Measurements from ENCODE around the gene PLEKHA7.
A peak's percentile ranks its signal among the peaks of the same experiment; 100 is the strongest.
"Not testable (repeated sequence)": the region's sequence is repeated elsewhere in the genome, so short reads cannot be mapped to it uniquely, and the experiment has no call there.

The PLEKHA7 gene

DNA sequence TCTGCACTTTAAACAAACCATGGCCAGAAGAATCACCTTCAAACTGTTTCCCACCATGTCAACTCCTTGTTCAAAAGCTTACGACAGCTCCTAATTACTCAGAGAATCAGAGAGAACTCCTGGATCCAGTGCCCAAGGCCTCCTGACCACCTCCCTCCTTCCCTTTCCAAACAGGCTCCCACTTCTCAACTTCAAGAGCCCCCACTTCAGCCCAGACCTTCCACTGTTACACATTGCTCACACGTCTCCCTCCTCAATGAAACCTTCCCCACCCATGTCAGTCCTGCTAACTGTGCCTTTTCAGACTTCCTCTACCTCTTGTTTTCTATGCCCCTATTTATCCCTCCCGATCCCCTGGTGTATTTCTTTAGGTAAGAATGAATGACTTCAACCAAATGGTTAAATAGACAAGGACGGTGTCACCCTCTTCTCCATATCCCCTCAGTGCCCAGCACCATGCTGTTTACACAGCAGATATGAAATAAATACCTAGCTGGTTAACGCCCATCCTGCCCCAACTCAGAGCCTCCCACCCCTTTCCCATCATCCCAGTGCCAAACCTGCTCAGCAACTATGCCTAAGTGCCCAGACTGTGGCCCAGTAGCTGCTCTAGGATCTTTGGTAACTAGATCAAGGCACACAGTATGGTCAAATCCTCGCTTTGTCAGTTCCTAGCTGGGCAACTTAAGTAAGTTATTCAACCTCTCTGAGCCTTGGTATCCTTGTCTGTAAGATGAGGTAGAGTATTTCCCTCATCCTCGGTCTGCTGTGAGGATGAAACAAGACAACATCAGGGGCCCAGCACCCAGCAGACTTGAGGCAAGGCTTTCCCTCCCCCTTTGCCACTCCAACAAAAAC is 36.8 kb downstream of the PLEKHA7 start:
- DNase-seq = no peak

DNA sequence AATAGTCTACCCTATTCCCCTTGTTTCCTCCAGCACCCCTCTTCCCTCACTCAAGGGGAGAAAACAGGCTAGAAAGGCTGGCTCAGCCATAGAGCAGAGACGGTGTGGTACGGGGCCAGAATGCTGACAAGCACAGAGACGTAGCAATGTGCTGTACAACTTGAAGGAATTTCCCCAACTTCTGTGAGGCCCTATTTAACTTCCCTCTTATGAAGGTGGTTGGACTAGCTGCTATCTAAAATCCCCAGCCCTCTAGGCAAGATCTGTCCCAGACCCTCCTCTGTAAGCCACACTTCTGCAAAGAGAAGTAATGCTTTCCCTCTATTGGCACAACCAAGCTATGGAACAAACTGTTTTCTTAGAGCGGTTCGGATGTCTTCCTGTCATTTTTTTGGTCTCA is 37.8 kb downstream of the PLEKHA7 start:
- no peak for DNase-seq

DNA sequence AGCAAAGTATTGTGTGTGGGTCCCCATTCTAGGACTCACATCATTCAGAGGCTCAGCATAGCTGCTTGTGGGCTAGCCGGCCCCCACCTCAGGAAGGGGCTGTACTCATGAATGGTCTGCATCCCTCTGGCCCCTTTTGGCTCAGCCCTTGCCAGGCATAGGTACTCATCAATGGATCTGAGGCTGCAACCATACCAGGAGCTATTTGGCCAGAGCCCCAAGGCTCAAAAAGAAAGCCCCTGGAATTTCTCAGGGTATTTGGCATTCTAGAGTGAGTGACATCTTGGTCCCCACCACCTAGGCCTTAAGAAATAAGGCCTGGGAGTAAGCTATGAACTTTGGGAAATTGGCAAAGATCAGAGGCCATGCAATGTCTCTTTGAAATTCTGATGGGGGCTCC is 38.3 kb downstream of the PLEKHA7 start:
- DNase-seq = no peak

DNA sequence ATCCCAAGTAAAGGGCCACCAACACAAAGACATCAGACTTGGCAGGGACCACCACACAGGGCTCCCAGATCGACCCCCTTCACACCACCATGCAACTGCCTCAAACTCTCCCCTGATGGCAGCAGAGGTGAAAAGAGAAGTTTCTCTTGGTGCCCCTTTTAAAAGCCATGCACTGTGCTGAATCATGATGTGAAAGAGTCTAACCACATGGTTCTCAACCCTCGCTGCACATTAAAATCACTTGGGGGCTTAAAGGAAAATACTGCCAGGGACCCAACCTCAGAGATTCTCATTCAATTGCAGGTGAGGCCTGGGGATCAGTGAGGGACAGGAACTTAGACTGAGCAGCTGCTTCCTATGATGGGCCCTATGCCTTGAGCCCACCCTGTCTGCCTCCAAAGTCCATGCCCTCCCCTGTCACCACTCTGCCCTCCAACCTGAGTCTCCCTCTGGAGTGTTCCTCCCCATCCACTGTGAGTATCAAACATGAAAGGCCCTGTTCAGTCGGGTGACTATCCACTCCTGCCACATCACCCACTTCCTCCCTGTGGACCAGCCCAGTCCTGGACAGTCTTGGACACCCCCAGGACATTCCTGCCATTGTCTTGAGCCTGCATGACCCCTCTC is 40.8 kb downstream of the PLEKHA7 start:
- DNase-seq = no peak

DNA sequence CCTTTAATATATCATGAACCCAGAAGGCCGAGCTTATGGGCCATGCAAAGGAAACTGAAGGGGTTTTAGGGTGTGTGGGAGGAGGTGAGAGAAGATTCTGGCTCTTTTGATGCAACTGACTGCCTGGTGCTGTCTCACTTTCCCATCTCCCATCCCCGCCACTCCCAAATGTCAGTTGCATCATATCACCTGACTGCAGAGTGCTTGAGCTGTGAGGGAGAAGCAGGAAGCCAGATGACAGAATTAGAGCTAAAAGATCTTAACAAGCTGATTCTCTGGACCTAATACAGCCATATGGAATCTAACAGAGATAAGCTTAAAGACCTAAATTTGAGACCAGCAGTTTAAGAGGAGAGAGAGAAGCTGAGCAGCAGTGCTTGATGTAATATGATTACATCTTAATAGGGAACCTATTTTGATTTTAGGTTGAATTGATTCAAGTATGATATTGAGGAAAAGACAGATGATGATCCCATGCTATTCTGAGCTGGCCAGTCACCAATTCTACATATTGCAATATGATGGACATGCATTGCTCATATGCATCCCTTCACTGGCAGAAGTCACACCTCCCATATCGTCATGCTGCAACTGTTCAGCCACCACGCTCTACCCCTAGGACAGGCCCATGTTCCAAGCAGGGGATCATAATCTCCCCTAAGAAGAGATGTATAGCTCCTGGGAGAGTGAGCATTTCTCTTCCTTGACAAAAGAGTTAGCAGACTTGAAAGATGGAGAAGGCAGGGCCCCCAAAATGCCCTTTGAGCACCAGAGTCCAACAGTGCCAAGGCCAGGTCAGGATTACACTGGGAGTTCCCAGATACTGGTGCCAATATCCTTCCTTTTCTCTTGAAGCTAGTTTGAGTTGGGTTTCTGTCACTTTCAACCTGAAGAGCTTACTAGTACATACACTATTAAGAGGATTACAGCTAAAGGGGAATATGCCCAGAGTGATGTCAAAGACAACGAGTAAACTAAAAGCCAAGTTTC is 44.9 kb downstream of the PLEKHA7 start:
- no peak for DNase-seq

DNA sequence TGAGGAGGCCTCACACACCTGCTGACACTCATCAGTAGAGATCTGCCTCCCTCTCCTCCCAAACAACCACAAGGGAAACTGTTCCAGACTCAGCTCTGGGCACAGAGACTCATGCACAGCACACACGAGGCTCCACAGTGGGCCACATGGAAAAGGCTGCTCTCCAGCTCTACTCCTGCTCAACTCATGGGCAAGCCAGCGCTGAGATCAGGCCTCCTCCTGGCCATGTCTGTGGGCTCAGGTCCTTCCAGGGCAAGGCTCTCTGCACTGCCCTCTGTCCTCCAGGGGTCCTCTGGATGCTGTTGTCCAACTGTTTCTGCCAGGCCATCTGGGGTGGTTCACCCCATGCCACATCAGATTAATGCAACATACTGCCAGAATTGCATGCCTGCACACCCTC is 46.0 kb downstream of the PLEKHA7 start:
- DNase-seq = no peak

DNA sequence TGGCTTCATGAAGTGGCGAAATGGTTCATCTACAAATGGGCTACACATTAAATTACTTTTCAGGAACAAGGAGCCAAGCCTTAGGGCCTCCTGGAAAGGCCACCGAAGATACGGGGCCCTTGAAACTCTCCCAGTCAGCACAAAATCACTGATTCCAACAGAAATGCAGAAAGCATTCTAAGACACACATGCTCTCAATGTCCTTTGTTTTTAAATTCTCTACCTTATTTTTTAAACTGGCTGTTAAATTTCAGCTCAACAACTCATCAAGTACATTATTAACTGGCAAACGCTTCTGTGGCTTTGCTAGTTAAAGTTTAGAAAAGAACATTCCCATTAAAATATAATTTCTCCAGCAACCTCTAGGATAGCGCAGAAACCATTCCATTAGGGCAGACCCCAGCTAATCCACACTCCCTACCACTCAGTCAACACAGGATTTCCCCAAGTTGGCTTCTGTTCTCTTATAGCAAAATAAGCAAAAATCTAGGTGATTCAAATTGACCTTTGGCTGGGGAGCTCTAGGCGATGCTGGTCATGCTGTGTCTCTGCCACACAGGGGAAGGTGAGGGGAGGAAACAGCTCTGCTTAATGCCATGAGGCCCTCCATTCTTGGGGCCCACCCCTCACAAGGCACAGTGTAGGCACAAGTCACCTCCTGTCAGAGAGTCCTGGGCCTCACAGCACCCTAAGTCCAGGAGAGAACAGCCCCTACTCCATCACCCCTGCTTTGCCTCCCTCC is 47.1 kb downstream of the PLEKHA7 start:
- no peak for DNase-seq

DNA sequence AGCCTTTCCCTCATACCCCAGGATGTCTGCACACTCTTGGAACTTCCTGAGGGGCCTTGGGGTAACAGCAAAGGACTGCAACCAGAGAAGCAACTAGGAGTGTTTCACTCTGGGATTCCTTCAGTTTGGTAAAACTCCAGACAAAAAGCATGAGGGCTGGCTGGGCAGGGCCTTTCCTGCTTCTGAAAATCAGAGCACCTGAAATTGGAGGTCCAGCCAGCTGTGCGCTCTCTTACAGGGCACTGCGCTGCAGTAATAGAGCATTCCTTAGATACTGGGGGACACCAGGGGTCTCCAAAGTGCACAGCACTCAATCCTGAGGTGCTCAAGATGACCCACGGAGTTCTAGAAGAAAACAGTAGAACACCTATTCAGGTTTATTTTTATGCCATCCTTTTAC is 49.7 kb downstream of the PLEKHA7 start:
- DNase-seq = no peak

DNA sequence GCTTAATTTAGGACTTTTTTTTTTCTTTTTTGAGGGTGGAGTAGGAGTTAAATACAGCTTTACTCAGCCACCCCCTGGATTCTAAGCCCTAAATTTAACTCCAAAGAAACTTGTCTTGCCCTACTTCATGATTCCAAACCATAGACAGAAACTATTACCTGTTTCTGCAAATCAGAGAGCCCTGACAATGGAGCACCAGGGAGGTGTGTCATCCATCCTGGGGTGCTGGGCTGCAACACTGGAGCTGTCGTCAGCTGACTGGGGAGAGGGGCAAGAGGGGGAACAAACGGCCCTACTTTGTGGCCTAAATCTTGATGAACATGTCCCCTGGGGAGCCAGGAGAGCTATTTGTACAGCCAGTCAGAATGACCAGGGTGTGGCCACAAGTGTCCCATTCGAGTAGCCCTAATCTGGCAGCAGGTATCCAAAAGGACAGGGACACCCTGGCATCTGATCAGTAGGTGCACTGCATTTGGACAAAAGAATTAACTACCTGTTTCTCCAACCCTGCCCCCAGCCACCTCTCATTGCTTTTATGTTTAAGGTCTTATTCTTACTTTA is 50.8 kb downstream of the PLEKHA7 start:
- no peak for DNase-seq

DNA sequence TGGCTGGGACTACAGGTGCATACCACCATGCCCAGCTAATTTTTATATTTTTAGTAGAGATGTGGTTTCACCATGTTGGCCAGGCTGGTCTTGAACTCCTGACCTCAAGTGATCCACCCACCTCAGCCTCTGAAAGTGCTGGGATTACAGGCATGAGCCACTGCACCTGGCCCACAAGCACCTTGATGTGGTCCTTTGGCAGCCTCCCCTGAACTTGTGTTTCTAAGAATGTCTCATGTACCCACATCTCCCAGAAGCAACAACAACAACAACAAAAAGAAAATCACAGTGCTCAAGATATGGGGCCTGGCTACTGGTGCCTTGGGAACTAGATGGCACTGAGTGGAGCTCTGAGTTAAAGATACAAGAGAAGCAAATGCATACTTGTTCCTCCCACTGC is 51.6 kb downstream of the PLEKHA7 start:
- DNase-seq = not testable (repeated sequence)

DNA sequence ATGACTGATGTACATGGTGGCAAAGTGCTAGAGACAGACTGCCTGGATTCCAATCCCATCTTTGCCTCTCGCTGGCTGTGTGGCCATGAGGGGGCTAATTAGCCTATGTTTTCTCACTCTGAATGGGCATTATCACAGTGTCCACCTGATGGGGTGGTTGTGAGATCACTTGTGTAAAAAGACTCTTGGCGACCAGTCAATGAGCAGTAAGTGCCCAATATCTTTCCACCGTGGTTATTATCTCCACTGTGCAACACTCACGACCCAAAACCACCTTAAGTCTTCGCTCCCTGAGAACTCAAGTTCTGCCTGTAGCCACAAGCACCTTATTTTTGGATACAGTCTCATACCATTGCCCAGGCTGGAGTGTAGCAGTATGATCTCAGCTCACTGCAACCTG is 52.1 kb downstream of the PLEKHA7 start:
- no peak for DNase-seq

DNA sequence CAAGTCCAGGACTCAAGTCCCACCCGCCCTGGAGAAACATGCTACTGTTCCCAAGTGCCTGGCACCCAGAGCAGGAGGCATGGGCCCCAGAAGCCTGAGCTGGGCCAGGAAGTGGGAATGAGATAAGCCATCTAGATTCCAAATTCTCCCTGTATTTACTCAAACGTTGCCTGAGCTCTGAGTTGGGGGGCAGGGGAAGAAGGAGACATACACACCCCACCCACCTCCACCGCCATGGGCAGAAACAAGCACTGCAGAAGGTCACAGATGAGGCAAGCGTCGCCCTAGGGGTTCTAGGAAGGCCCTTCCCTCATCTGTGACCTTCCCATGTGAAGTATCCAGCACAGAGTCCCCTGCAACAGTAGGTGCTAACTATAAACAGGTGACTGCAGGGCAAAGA is 54.0 kb downstream of the PLEKHA7 start:
- DNase-seq = no peak

DNA sequence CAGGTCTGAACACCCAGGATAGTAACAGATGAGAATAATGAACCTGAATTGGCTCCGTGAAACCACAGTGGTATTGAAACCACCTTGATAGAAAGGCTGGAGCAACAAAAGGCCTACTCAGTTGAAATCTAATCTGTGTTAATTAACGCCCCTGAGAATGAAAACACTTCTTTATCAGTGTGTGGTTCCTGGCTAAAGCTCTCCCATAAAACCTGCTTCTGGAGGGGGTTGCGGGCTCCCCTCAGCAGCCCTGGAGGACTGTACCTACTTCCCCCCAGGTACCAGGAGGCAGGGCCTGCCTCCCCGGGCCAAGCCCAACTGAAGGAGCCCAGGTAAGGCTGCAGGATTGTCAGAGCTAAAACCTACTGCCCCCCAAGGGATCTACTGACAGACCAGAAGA is 54.6 kb downstream of the PLEKHA7 start:
- no peak for DNase-seq

DNA sequence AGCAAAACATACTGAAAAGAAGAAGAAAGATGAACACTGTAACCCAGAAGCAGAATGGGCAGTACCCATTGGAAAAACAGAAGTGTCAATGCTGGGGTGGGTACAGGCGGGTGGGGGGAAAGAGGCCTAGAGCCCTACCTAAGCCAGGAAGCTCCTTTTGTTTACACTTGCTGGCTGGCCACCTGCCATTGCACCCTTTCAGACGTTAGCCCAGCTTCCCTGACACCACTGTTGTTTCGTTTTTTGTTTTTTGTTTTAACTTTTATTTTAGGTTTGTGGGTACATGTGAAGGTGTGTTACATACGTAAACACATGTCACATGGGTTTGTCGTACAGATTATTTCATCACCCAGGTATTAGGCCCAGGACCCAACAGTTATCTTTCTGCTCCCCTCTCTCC is 55.4 kb downstream of the PLEKHA7 start:
- DNase-seq = no peak

DNA sequence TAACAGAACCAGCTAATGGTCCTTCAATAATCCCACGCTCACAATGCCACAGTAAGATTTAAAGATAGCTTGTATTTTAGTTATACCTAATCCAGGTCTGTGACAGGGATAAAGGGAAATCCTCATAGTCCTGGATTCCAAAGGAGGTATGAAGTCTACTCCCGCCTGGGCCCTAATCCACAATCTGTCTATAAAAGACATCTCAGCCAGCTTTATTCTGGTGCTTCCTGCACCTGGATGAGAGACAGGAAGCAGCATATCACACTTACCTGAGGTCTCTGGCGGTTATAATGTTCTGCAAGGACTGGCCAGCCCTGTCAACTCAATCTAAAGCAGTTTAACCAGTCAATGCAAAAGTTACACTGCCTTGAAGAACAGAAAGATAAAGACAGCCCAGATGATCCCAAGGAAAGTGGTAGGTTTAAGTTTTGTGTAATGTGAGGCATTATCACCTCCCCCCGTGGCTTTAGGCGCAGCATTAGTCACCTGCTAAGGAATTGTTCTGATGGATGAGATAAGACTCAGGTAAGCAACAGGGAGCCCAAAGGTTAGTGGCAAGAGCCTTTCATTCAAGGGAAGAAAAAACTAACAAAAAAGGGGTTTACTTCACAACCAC is 57.6 kb downstream of the PLEKHA7 start:
- no peak for DNase-seq

DNA sequence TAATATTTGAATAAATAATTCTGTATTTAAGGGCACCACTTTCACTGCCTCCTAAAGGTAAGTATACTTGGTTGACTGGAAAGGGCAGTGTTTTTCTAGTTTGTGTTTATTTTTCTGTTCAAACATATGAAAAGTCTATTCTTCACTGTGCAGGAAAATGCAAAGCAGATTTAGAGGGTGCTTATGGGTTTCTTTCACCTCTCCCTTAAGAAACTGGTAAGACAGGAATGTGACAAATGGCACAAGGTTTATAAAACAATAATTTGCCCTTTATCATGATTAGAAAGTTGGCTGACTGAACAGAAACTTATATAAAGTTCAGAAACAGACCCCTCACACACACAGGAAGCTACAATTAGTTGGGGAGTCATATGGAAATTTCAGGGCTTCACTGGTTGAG is 60.6 kb downstream of the PLEKHA7 start:
- DNase-seq = no peak

DNA sequence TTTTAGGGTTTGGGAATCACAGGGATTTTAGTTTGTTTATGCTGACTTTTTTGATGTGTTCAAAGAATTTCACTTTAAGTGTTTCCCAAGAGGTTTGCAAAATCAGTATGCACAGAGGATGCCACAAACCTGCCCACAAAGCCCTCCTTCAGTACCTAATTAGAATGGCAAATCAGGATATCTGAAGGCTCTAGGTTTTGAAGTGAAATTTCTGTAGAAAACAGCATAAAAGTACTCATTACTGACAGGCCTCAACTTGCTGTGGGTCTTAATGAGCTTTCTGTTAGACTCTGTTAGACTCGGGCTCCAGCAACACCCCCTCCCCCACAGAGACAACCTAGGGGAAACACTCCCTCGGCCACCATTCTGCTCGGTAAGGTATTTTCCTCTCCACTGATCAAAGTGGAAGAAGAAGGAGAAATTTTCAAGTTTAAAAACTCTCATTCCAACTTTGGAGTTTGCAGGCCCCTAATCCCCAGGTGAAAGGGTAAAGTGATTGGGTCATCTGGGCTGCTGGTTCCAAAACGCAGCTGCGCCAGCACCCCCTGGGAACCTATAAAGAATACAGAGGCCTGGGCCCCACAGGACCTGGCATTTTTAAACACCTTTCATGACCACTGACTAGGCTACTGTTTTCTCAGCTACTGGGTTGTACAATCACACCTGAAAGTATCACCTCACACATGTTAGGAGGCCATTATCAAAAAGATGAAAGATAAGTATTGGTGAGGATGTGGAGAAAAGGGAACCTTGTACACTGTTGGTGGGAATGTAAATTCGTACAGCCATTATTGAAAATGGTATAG is 67.5 kb downstream of the PLEKHA7 start:
- no peak for DNase-seq

DNA sequence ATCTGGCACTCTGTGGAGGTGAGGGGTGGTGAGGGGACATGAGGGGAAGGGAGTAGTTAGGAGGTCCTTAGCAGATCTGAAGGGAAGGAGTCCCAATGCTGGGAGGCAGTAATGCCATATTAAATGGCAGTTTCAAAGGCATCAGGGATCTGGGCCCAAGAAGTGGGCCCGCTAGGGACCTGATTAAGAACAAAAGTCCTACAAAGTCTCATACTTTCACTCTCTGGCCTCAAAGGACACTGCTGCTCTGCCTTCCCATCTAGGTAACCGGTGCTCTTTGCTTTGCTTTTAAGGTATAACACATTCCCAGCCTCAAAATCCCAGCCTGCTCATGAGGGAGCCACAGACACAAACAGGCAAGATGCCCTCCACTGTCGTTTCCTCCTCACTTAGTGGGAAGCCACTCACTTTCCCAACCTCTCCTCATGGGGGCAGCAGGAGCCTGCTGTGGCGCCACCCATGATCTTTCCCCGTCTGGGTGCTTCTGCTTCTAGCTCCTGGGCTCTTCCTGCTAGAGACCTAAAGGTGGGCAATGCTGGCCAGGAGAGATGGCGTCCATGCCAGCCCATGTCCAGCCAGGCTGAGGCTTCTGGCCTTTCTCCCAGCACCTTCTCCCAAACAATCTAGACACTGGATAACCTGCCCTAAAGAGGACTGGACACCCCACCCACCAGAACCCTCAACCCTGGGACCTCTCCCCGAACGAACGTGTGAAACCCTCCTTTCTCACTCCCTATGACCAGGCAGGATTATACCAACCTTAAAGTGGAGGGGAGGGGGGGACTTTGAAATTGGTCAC is 68.3 kb downstream of the PLEKHA7 start:
- peak; percentile 70 for DNase-seq

DNA sequence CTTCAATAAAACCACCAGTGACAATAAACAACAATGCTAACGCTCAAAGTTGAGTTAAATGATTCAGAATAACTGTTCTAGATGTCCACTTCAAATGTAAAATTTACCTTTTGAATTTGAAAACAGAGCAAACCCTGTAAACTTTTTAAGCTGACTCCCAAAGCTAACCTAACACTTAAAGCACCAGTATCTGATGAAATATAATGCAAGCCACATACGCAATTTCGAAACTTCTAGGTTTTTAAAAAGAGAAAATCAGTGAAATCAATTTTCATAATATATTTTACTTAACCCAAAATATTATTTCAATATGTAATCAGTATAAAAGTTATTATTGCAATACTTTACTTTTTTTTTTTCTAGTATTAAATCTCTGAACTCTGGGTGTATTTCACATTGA is 71.3 kb downstream of the PLEKHA7 start:
- no peak for DNase-seq

DNA sequence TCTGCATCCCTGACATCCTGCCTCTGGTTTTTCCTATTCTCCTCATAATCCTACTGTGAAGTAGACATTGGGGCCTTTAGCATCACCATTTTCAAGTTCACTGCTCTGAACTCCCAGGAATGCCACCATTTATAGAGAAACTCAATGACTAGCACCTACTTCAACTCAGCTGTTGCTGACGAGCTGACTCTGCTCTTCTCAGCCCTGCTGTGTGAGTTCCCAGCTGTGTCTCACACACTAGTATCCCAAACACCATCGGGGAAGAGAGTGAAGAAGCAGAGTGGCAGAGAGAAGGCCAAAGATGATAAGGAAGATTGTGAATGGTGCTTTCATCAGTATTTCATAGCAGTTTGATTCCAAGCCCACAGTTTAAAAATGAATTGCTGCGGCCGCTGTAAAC is 71.9 kb downstream of the PLEKHA7 start:
- DNase-seq = no peak

Measured in activated CD8-positive, alpha-beta memory T cell treated with anti-CD3 and anti-CD28 coated beads for 24 hours (primary cell).